Ishikawa (cell line): ENCODE measurements around the gene CYP4A11.

Experiments
- CEBPB ChIP-seq: IDR thresholded peaks from 2 replicates; pipeline ENCODE4 v1.6.1; 2012
- CREB1 ChIP-seq: IDR thresholded peaks from 2 replicates; pipeline ENCODE4 v1.6.1; 2012; ENCODE audit warnings: low read depth
- EGR1 ChIP-seq: IDR thresholded peaks from 2 replicates; pipeline ENCODE4 v1.6.1; 2012
- EP300 ChIP-seq: IDR thresholded peaks from 2 replicates; pipeline ENCODE4 v1.6.1; 2012; ENCODE audit warnings: borderline replicate concordance
- FOXM1 ChIP-seq: IDR thresholded peaks from 2 replicates; pipeline ENCODE4 v1.6.1; 2012; ENCODE audit warnings: low read depth, borderline replicate concordance
- NFIC ChIP-seq: IDR thresholded peaks from 2 replicates; pipeline ENCODE4 v1.6.1; 2012
- RAD21 ChIP-seq: IDR thresholded peaks from 2 replicates; pipeline ENCODE4 v1.6.1; 2012; ENCODE audit warnings: low read depth
- TAF1 ChIP-seq: IDR thresholded peaks from 2 replicates; pipeline ENCODE4 v1.6.1; 2012; ENCODE audit warnings: low read depth, mild to moderate bottlenecking
- TCF12 ChIP-seq: IDR thresholded peaks from 2 replicates; pipeline ENCODE4 v1.6.1; 2012; ENCODE audit warnings: low read depth
- TEAD4 ChIP-seq: IDR thresholded peaks from 2 replicates; pipeline ENCODE4 v1.6.1; 2012
- YY1 ChIP-seq: IDR thresholded peaks from 2 replicates; pipeline ENCODE4 v1.6.1; 2012; ENCODE audit warnings: low read depth
- ZBTB7A ChIP-seq: IDR thresholded peaks from 2 replicates; pipeline ENCODE4 v1.6.1; 2012; ENCODE audit warnings: low read depth
- TF ChIP-seq, protein P1 (sequence below): IDR thresholded peaks from 2 replicates; pipeline ENCODE4 v1.6.1; 2012
- TF ChIP-seq, protein P2 (sequence below): IDR thresholded peaks from 2 replicates; pipeline ENCODE4 v1.6.1; 2012; ENCODE audit warnings: low read depth, mild to moderate bottlenecking
- TF ChIP-seq, protein P3 (sequence below): IDR thresholded peaks from 2 replicates; pipeline ENCODE4 v1.6.1; 2012

Gene CYP4A11, protein sequence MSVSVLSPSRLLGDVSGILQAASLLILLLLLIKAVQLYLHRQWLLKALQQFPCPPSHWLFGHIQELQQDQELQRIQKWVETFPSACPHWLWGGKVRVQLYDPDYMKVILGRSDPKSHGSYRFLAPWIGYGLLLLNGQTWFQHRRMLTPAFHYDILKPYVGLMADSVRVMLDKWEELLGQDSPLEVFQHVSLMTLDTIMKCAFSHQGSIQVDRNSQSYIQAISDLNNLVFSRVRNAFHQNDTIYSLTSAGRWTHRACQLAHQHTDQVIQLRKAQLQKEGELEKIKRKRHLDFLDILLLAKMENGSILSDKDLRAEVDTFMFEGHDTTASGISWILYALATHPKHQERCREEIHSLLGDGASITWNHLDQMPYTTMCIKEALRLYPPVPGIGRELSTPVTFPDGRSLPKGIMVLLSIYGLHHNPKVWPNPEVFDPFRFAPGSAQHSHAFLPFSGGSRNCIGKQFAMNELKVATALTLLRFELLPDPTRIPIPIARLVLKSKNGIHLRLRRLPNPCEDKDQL

GRCh38 chr1:46941135-46941694, at the start of gene CYP4A11:
Gene CYP4A11, minus strand, starts transcription at chr1:46941476. Its CDS starts 43 bp downstream, at chr1:46941433.
- TF ChIP-seq, protein P1, sequence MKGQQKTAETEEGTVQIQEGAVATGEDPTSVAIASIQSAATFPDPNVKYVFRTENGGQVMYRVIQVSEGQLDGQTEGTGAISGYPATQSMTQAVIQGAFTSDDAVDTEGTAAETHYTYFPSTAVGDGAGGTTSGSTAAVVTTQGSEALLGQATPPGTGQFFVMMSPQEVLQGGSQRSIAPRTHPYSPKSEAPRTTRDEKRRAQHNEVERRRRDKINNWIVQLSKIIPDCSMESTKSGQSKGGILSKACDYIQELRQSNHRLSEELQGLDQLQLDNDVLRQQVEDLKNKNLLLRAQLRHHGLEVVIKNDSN, result no peak
- TF ChIP-seq ZBTB7A (no peak), TEAD4 (no peak), NFIC (no peak), EP300 (no peak), CEBPB (no peak), EGR1 (no peak)
- TF ChIP-seq, protein P2, sequence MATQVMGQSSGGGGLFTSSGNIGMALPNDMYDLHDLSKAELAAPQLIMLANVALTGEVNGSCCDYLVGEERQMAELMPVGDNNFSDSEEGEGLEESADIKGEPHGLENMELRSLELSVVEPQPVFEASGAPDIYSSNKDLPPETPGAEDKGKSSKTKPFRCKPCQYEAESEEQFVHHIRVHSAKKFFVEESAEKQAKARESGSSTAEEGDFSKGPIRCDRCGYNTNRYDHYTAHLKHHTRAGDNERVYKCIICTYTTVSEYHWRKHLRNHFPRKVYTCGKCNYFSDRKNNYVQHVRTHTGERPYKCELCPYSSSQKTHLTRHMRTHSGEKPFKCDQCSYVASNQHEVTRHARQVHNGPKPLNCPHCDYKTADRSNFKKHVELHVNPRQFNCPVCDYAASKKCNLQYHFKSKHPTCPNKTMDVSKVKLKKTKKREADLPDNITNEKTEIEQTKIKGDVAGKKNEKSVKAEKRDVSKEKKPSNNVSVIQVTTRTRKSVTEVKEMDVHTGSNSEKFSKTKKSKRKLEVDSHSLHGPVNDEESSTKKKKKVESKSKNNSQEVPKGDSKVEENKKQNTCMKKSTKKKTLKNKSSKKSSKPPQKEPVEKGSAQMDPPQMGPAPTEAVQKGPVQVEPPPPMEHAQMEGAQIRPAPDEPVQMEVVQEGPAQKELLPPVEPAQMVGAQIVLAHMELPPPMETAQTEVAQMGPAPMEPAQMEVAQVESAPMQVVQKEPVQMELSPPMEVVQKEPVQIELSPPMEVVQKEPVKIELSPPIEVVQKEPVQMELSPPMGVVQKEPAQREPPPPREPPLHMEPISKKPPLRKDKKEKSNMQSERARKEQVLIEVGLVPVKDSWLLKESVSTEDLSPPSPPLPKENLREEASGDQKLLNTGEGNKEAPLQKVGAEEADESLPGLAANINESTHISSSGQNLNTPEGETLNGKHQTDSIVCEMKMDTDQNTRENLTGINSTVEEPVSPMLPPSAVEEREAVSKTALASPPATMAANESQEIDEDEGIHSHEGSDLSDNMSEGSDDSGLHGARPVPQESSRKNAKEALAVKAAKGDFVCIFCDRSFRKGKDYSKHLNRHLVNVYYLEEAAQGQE, result no peak

- TF ChIP-seq FOXM1, result no peak
- TF ChIP-seq NFIC, result no peak
- TF ChIP-seq TAF1, result no peak
- TF ChIP-seq TEAD4, result no peak
- TF ChIP-seq CEBPB, result no peak
- TF ChIP-seq, protein P2, result no peak
- TF ChIP-seq EGR1, result no peak
- no peak for TF ChIP-seq RAD21
- no peak for TF ChIP-seq EP300
- TF ChIP-seq CREB1, result no peak
- TF ChIP-seq YY1, result no peak
- TF ChIP-seq ZBTB7A, result no peak
- TF ChIP-seq, protein P1, result no peak
- TF ChIP-seq, protein P3, sequence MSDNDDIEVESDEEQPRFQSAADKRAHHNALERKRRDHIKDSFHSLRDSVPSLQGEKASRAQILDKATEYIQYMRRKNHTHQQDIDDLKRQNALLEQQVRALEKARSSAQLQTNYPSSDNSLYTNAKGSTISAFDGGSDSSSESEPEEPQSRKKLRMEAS, result no peak
- no peak for TF ChIP-seq TCF12
Measured at GRCh38 chr1:46983830-46984586, 42.7 kb upstream of the CYP4A11 start.

GRCh38 chr1:46983166-46983829, 42.0 kb upstream of the CYP4A11 start:
- TF ChIP-seq, protein P2, result no peak
- TF ChIP-seq TEAD4 (no peak), ZBTB7A (no peak), NFIC (no peak), EP300 (no peak), FOXM1 (no peak), TAF1 (no peak), CREB1 (no peak), TCF12 (no peak), EGR1 (no peak), CEBPB (no peak), YY1 (no peak), RAD21 (no peak)
- TF ChIP-seq, protein P3, result no peak
- TF ChIP-seq, protein P1, result no peak
